ENCODE results near the gene CTNNA2.

The CTNNA2 gene

GRCh38 chr2:80291656-80292055 lies 778.8 kb downstream of the CTNNA2 start:
- Histone ChIP-seq H3K23ac (ENCODE audit: low read length in 2 of 2) (no peak overlapping the region), H3K36me3 (ENCODE audit: control insufficient read depth in 1 of 2, insufficient read depth in 2 of 2, low read depth in 1 of 2, low read length in 2 of 2) (no peaks in the 10 kb centered on the region), H3K14ac (ENCODE audit: low read length in 2 of 2) (no peak overlapping the region), H2BK5ac (ENCODE audit: low read depth, low read length, poor library complexity, severe bottlenecking) (no peak overlapping the region), H2AFZ (ENCODE audit: low read depth, low read length) (no peak overlapping the region), H3K4ac (ENCODE audit: low read depth in 1 of 2, low read length in 2 of 2) (no peak overlapping the region), H2BK12ac (ENCODE audit: low read length in 2 of 2) (no peak overlapping the region), H3K18ac (ENCODE audit: low read depth in 1 of 2, low read length in 2 of 2) (no peak overlapping the region), H4K91ac (ENCODE audit: low read length) (no peak overlapping the region), H3K9ac (ENCODE audit: low read length) (no peak overlapping the region), H3K9me3 (ENCODE audit: control insufficient read depth, low read length) (no peaks in the 10 kb centered on the region), H3K79me1 (replicated peaks; ENCODE audit: low read length, poor library complexity, severe bottlenecking) (no peaks in the 10 kb centered on the region), H4K8ac (ENCODE audit: low read length) (no peak overlapping the region), H2BK15ac (ENCODE audit: low read depth, poor library complexity, severe bottlenecking) (no peak overlapping the region), H3K27me3 (ENCODE audit: control insufficient read depth in 1 of 2, insufficient read depth in 1 of 2, low read length in 2 of 2) (peaks cover 0 to 15% of the 10 kb centered on the region in 2 experiments), H3K27ac (ENCODE audit: low read length, poor library complexity, severe bottlenecking) (no peak overlapping the region), H2AK5ac (ENCODE audit: low read length, severe bottlenecking) (no peak overlapping the region), H3K4me2 (ENCODE audit: low read length, poor library complexity, severe bottlenecking) (no peak overlapping the region), H3K4me3 (ENCODE audit: insufficient read depth in 1 of 2, low read depth in 1 of 2, low read length in 2 of 2) (no peak overlapping the region), H3K4me1 (ENCODE audit: control insufficient read depth, insufficient read depth, low read depth, low read length) (no peaks in the 10 kb centered on the region), H2BK120ac (ENCODE audit: low read depth, low read length) (no peak overlapping the region)
- 42% methylated on average over 1 of the region's 1 CpG for WGBS
- DNase-seq, result no peak

- Histone ChIP-seq H2BK15ac (ENCODE audit: low read depth, poor library complexity, severe bottlenecking) (no peak overlapping the region), H3K23ac (ENCODE audit: low read length in 2 of 2) (no peak overlapping the region), H3K9ac (ENCODE audit: low read length) (no peak overlapping the region), H3K36me3 (ENCODE audit: control insufficient read depth in 1 of 2, insufficient read depth in 2 of 2, low read depth in 1 of 2, low read length in 2 of 2) (no peaks in the 10 kb centered on the region), H3K4me3 (ENCODE audit: insufficient read depth in 1 of 2, low read depth in 1 of 2, low read length in 2 of 2) (no peak overlapping the region), H3K27ac (ENCODE audit: low read length, poor library complexity, severe bottlenecking) (no peak overlapping the region), H2BK12ac (ENCODE audit: low read length in 2 of 2) (no peak overlapping the region), H2BK120ac (ENCODE audit: low read depth, low read length) (no peak overlapping the region), H2AFZ (ENCODE audit: low read depth, low read length) (no peak overlapping the region), H3K4me2 (ENCODE audit: low read length, poor library complexity, severe bottlenecking) (no peak overlapping the region), H3K27me3 (ENCODE audit: control insufficient read depth in 1 of 2, insufficient read depth in 1 of 2, low read length in 2 of 2) (peaks cover 0 to 7% of the 10 kb centered on the region in 2 experiments), H2BK5ac (ENCODE audit: low read depth, low read length, poor library complexity, severe bottlenecking) (no peak overlapping the region), H3K14ac (ENCODE audit: low read length in 2 of 2) (no peak overlapping the region), H2AK5ac (ENCODE audit: low read length, severe bottlenecking) (no peak overlapping the region), H4K8ac (ENCODE audit: low read length) (no peak overlapping the region), H4K91ac (ENCODE audit: low read length) (no peak overlapping the region), H3K79me1 (replicated peaks; ENCODE audit: low read length, poor library complexity, severe bottlenecking) (no peaks in the 10 kb centered on the region), H3K18ac (ENCODE audit: low read depth in 1 of 2, low read length in 2 of 2) (no peak overlapping the region), H3K4ac (ENCODE audit: low read depth in 1 of 2, low read length in 2 of 2) (no peak overlapping the region), H3K4me1 (ENCODE audit: control insufficient read depth, insufficient read depth, low read depth, low read length) (no peaks in the 10 kb centered on the region), H3K9me3 (ENCODE audit: control insufficient read depth, low read length) (no peaks in the 10 kb centered on the region)
- 76% methylated on average over 2 of the region's 3 CpGs for WGBS
- DNase-seq, result no peak
These were observed 779.6 kb downstream of the CTNNA2 start for GRCh38 chr2:80292474-80292873.

- H4K91ac ChIP-seq (ENCODE audit: low read length), result no peak overlapping the region
- DNase-seq, result no peak
- H3K23ac ChIP-seq (ENCODE audit: low read length in 2 of 2), result no peak overlapping the region
These were observed 780.2 kb downstream of the CTNNA2 start for GRCh38 chr2:80293039-80293438.

GRCh38 chr2:80298954-80299353 lies 786.1 kb downstream of the CTNNA2 start:
- WGBS, result 67% methylated on average over 2 of the region's 3 CpGs
- Histone ChIP-seq H2BK120ac (ENCODE audit: low read depth, low read length) (no peak overlapping the region), H3K23ac (ENCODE audit: low read length in 2 of 2) (no peak overlapping the region), H3K9ac (ENCODE audit: low read length) (no peak overlapping the region), H4K91ac (ENCODE audit: low read length) (no peak overlapping the region), H2BK15ac (ENCODE audit: low read depth, poor library complexity, severe bottlenecking) (no peak overlapping the region), H3K27ac (ENCODE audit: low read length, poor library complexity, severe bottlenecking) (no peak overlapping the region), H3K4me1 (ENCODE audit: control insufficient read depth, insufficient read depth, low read depth, low read length) (no peaks in the 10 kb centered on the region), H3K36me3 (ENCODE audit: control insufficient read depth in 1 of 2, insufficient read depth in 2 of 2, low read depth in 1 of 2, low read length in 2 of 2) (no peaks in the 10 kb centered on the region), H2BK5ac (ENCODE audit: low read depth, low read length, poor library complexity, severe bottlenecking) (no peak overlapping the region), H3K14ac (ENCODE audit: low read length in 2 of 2) (no peak overlapping the region), H3K4me2 (ENCODE audit: low read length, poor library complexity, severe bottlenecking) (no peak overlapping the region), H3K4me3 (ENCODE audit: insufficient read depth in 1 of 2, low read depth in 1 of 2, low read length in 2 of 2) (no peak overlapping the region), H3K4ac (ENCODE audit: low read depth in 1 of 2, low read length in 2 of 2) (no peak overlapping the region), H3K18ac (ENCODE audit: low read depth in 1 of 2, low read length in 2 of 2) (no peak overlapping the region), H3K9me3 (ENCODE audit: control insufficient read depth, low read length) (no peaks in the 10 kb centered on the region), H3K27me3 (ENCODE audit: control insufficient read depth in 1 of 2, insufficient read depth in 1 of 2, low read length in 2 of 2) (peaks cover 20 to 55% of the 10 kb centered on the region in 2 experiments), H4K8ac (ENCODE audit: low read length) (no peak overlapping the region), H2AFZ (ENCODE audit: low read depth, low read length) (no peak overlapping the region), H3K79me1 (replicated peaks; ENCODE audit: low read length, poor library complexity, severe bottlenecking) (no peaks in the 10 kb centered on the region), H2BK12ac (ENCODE audit: low read length in 2 of 2) (no peak overlapping the region), H2AK5ac (ENCODE audit: low read length, severe bottlenecking) (no peak overlapping the region)
- no peak for DNase-seq

More at GRCh38 chr2:80293039-80293438, 780.2 kb downstream of the CTNNA2 start:
- no peak overlapping the region for H4K8ac ChIP-seq (ENCODE audit: low read length)
- H3K9me3 ChIP-seq (ENCODE audit: control insufficient read depth, low read length), result no peaks in the 10 kb centered on the region
- H3K36me3 ChIP-seq (ENCODE audit: control insufficient read depth in 1 of 2, insufficient read depth in 2 of 2, low read depth in 1 of 2, low read length in 2 of 2), result no peaks in the 10 kb centered on the region
- H2AFZ ChIP-seq (ENCODE audit: low read depth, low read length), result no peak overlapping the region
- no peak overlapping the region for H2BK12ac ChIP-seq (ENCODE audit: low read length in 2 of 2)
- no peak overlapping the region for H2BK120ac ChIP-seq (ENCODE audit: low read depth, low read length)
- no peak overlapping the region for H3K14ac ChIP-seq (ENCODE audit: low read length in 2 of 2)
- no peak overlapping the region for H3K18ac ChIP-seq (ENCODE audit: low read depth in 1 of 2, low read length in 2 of 2)
- no peak overlapping the region for H3K4ac ChIP-seq (ENCODE audit: low read depth in 1 of 2, low read length in 2 of 2)
- no peaks in the 10 kb centered on the region for H3K4me1 ChIP-seq (ENCODE audit: control insufficient read depth, insufficient read depth, low read depth, low read length)
- H2BK15ac ChIP-seq (ENCODE audit: low read depth, poor library complexity, severe bottlenecking), result no peak overlapping the region
- H3K4me3 ChIP-seq (ENCODE audit: insufficient read depth in 1 of 2, low read depth in 1 of 2, low read length in 2 of 2), result no peak overlapping the region
- peaks cover 0 to 7% of the 10 kb centered on the region in 2 experiments for H3K27me3 ChIP-seq (ENCODE audit: control insufficient read depth in 1 of 2, insufficient read depth in 1 of 2, low read length in 2 of 2)
- H2AK5ac ChIP-seq (ENCODE audit: low read length, severe bottlenecking), result no peak overlapping the region
- no peak overlapping the region for H3K27ac ChIP-seq (ENCODE audit: low read length, poor library complexity, severe bottlenecking)
- no peak overlapping the region for H3K9ac ChIP-seq (ENCODE audit: low read length)
- no peak overlapping the region for H2BK5ac ChIP-seq (ENCODE audit: low read depth, low read length, poor library complexity, severe bottlenecking)
- H3K79me1 ChIP-seq (replicated peaks; ENCODE audit: low read length, poor library complexity, severe bottlenecking), result no peaks in the 10 kb centered on the region
- H3K4me2 ChIP-seq (ENCODE audit: low read length, poor library complexity, severe bottlenecking), result no peak overlapping the region
